DOHH2 (cell line): Measurements from ENCODE around the gene CENPS.
"Not testable (repeated sequence)": the region's sequence is repeated elsewhere in the genome, so short reads cannot be mapped to it uniquely, and the experiment has no call there.

ENCODE experiments used
- H3F3A ChIP-seq: fragments of 200-600 bp; sonication (generic), shearing (Covaris generic); 2 replicates; pipeline ENCODE4 v1.6.0; 2016; ENCODE audit warnings: antibody characterized with exemption, mild to moderate bottlenecking; ENCODE audit not compliant: control insufficient read depth, insufficient read depth
- H3K27ac ChIP-seq: fragments of 200-600 bp; sonication (generic); 2 replicates; pipeline ENCODE4 v1.5.1; 2014; ENCODE audit warnings: low read depth, mild to moderate bottlenecking, low read length, moderate library complexity
- H3K27me3 ChIP-seq: fragments of 200-600 bp; sonication (generic); 2 replicates; pipeline ENCODE4 v1.6.1; 2014; ENCODE audit warnings: mild to moderate bottlenecking, low read length, mixed read lengths; ENCODE audit not compliant: control insufficient read depth
- H3K36me3 ChIP-seq: fragments of 200-600 bp; sonication (generic); 2 replicates; pipeline ENCODE4 v1.6.1; 2014; ENCODE audit warnings: mild to moderate bottlenecking, low read length, moderate library complexity, mixed read lengths; ENCODE audit not compliant: control insufficient read depth
- H3K4me1 ChIP-seq: fragments of 200-600 bp; sonication (generic); 2 replicates; pipeline ENCODE4 v1.6.1; 2014; ENCODE audit warnings: mild to moderate bottlenecking, low read length, mixed read lengths; ENCODE audit not compliant: control insufficient read depth
- H3K4me2 ChIP-seq: fragments of 200-600 bp; sonication (generic); 2 replicates; pipeline ENCODE4 v1.6.0; 2014; ENCODE audit warnings: mild to moderate bottlenecking, low read length, moderate library complexity
- H3K4me3 ChIP-seq: fragments of 200-600 bp; sonication (generic); 2 replicates; pipeline ENCODE4 v1.5.1; 2014; ENCODE audit warnings: mild to moderate bottlenecking, low read length, mixed read lengths
- H3K79me2 ChIP-seq: fragments of 200-600 bp; sonication (generic); 2 replicates; pipeline ENCODE4 v1.6.1; 2014; ENCODE audit warnings: mild to moderate bottlenecking, low read length, mixed read lengths; ENCODE audit not compliant: control insufficient read depth
- H3K9me2 ChIP-seq: fragments of 200-600 bp; sonication (generic); replicated peaks from 2 replicates; pipeline ENCODE4 v1.6.1; 2014; ENCODE audit warnings: mild to moderate bottlenecking, low read length, mixed read lengths; ENCODE audit not compliant: control insufficient read depth
- H3K9me3 ChIP-seq: fragments of 200-600 bp; sonication (generic); 2 replicates; pipeline ENCODE4 v1.6.1; 2014; ENCODE audit warnings: antibody characterized with exemption, low read length, mixed read lengths; ENCODE audit not compliant: control insufficient read depth, insufficient read depth
- H4K20me1 ChIP-seq: fragments of 200-600 bp; sonication (generic); 2 replicates; pipeline ENCODE4 v1.6.0; 2014; ENCODE audit warnings: low read depth, mild to moderate bottlenecking, antibody characterized with exemption, low read length, moderate library complexity; ENCODE audit not compliant: control insufficient read depth, insufficient read depth
- EZH2phosphoT487 ChIP-seq: fragments of 200-600 bp; sonication (generic); IDR thresholded peaks from 2 replicates; pipeline ENCODE4 v1.6.1; 2017; ENCODE audit warnings: borderline replicate concordance, mild to moderate bottlenecking, antibody characterized with exemption, low read length, moderate library complexity, mixed read lengths
- TF ChIP-seq, protein P1 (sequence below): fragments of 200-600 bp; sonication (generic); IDR thresholded peaks from one replicate; pipeline ENCODE4 v1.5.1; 2014; ENCODE audit warnings: antibody characterized with exemption, mild to moderate bottlenecking, low read depth, low read length; ENCODE audit not compliant: poor library complexity, severe bottlenecking

CENPS gene

DNA sequence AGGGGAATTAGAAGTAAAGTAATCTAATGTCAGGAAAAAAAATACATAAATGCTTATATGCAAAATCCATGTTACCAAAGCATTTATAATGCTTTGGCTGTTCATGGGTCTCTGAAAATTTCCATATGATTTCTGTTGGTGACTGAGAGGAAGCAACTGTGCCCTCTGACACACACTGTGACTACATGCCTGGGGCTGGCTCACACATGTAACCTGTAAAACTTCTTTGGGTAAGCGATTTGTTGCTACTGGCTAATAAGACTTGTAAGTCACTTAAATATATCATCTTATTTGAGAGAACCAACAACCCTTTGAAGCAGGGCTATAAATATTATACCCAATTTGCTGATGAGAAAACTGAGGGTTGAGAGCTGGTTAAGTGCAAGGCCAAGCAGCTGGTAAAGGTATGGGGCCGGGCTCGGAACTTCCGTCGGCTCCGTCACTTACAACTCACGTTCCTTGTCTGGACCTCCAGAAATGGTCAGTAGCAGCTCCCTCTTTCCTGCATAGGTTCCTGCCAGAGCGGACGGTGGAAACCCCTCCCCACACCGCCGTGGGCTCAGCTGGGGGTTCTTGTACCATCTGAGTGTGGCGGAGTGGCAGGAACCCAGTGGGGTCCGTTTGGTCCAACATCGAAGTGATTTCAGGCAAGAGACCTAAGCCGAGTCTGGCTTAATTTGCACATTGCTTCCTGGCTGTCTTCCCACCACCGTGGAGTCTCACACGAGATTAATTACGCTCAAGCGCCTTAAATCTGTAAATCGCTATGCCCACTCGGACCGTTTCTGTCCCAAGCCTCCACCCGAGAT is 41.4 kb downstream of the CENPS start:
- H3K27me3 ChIP-seq = no peaks in the 10 kb centered on the region
- no peaks in the 10 kb centered on the region for H3K9me3 ChIP-seq
- peaks cover 36% of the 10 kb centered on the region for H3K36me3 ChIP-seq
- H3K9me2 ChIP-seq = no peaks in the 10 kb centered on the region
- peak overlapping the region; percentile 73 for H3K4me2 ChIP-seq
- peaks cover 37% of the 10 kb centered on the region for H3K4me1 ChIP-seq
- peaks cover 4% of the 10 kb centered on the region; the same call in 1 of the 2 replicates for H4K20me1 ChIP-seq
- no peak for TF ChIP-seq EZH2phosphoT487
- TF ChIP-seq, protein P1, sequence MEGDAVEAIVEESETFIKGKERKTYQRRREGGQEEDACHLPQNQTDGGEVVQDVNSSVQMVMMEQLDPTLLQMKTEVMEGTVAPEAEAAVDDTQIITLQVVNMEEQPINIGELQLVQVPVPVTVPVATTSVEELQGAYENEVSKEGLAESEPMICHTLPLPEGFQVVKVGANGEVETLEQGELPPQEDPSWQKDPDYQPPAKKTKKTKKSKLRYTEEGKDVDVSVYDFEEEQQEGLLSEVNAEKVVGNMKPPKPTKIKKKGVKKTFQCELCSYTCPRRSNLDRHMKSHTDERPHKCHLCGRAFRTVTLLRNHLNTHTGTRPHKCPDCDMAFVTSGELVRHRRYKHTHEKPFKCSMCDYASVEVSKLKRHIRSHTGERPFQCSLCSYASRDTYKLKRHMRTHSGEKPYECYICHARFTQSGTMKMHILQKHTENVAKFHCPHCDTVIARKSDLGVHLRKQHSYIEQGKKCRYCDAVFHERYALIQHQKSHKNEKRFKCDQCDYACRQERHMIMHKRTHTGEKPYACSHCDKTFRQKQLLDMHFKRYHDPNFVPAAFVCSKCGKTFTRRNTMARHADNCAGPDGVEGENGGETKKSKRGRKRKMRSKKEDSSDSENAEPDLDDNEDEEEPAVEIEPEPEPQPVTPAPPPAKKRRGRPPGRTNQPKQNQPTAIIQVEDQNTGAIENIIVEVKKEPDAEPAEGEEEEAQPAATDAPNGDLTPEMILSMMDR = no peak
- peak overlapping the region; percentile 93 for H3K4me3 ChIP-seq
- H3K27ac ChIP-seq = peak overlapping the region; percentile 95
- H3K79me2 ChIP-seq = peaks cover 55% of the 10 kb centered on the region
- H3F3A ChIP-seq = peaks cover 19% of the 10 kb centered on the region

DNA sequence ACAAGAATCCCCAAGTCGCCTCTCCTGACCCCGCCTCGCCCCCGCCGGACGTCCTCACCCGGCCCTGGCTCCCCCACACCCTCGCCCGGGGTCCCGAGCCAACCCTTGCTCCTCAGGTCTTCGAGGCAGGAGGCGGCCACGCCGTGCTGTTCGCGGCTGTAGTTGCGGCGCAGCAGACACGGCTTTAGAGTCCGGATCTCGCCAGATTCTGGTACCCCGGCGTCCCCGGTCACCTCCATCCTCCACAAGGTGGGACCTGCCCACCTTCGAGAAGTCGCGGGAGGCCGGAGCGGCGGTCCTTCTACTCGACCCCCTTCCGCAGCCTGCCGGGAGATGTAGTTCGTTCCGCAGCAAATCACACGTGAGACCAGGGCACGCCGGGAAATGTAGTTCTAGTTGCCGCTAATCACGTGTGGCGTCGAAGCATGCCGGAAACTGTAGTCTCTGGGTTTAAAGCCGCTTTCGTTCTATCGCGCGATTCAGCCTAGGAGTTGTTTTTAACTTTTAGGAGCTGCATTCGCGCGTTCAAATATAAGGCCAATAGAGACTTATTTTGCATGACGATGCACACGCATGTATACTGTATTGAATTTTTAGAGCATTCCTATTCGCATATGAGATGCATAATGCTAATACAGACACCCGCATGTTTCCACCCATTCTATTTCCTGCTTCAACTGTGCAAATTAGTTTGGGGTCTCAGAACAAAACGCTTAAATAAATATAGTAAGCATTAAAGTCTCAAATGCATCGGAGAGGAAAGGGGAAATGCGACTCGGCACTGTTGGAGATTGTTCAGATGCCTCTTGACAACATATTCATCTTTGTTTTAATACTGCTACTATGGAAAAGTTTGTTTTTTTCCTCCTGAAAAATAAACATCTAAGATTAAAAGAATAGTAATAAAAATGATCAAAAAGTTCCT is 42.2 kb downstream of the CENPS start, which contains the start of gene DFFA:
Gene DFFA (minus strand): TSS at position 310 of the 925 bp plus-strand sequence. CDS start 71 bp downstream, at position 239.
- no peaks in the 10 kb centered on the region for H3K27me3 ChIP-seq
- H3K79me2 ChIP-seq = peaks cover 63% of the 10 kb centered on the region
- no peaks in the 10 kb centered on the region for H3K9me3 ChIP-seq
- H3K9me2 ChIP-seq = no peaks in the 10 kb centered on the region
- H3K36me3 ChIP-seq = peaks cover 32% of the 10 kb centered on the region
- H4K20me1 ChIP-seq = peaks cover 4% of the 10 kb centered on the region; the same call in 1 of the 2 replicates
- peak within 1 kb of the TSS; percentile 95 for H3K27ac ChIP-seq
- peak within 1 kb of the TSS; percentile 93 for H3K4me3 ChIP-seq
- peaks cover 19% of the 10 kb centered on the region for H3F3A ChIP-seq
- H3K4me2 ChIP-seq = peak within 1 kb of the TSS; percentile 73
- H3K4me1 ChIP-seq = peaks cover 37% of the 10 kb centered on the region
- TF ChIP-seq EZH2phosphoT487 = no peak
- TF ChIP-seq, protein P1 = no peak

DNA sequence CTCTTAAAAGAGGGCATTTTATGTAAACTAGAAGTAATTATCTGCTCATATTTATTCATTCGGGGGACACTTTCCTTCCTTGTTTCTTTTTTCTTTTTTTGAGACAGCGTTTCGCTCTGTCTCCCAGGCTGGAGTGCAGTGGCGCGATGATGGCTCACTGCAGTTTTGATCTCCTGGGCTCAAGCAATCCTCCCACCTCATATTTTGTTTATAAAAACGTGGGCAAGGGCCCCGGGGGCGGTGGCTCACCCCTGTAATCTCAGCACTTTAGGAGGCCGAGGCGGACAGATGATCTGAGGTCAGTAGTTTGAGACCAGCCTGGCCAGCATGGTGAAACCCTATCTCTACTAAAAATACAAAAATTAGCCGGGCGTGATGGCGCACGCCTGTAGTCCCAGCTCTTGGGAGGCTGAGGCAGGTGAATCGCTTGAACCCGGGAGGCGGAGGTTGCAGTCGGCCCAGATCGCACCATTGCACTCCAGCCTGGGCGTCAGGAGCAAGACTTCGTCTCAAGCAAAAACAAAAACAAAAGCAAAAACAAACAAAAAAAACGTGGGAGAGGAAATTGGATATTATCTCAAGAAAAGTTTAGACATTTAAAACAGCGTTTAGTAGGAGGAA is 43.0 kb downstream of the CENPS start:
- peaks cover 4% of the 10 kb centered on the region; the same call in 1 of the 2 replicates for H4K20me1 ChIP-seq
- peaks cover 25% of the 10 kb centered on the region for H3K36me3 ChIP-seq
- H3K9me2 ChIP-seq = no peaks in the 10 kb centered on the region
- peaks cover 37% of the 10 kb centered on the region for H3K4me1 ChIP-seq
- H3K27ac ChIP-seq = peak overlapping the region; percentile 95
- TF ChIP-seq, protein P1 = no peak
- TF ChIP-seq EZH2phosphoT487 = no peak
- no peaks in the 10 kb centered on the region for H3K9me3 ChIP-seq
- H3F3A ChIP-seq = peaks cover 19% of the 10 kb centered on the region
- peaks cover 70% of the 10 kb centered on the region for H3K79me2 ChIP-seq
- no peaks in the 10 kb centered on the region for H3K27me3 ChIP-seq
- H3K4me3 ChIP-seq = peak overlapping the region; percentile 93
- H3K4me2 ChIP-seq = peak overlapping the region; percentile 73

DNA sequence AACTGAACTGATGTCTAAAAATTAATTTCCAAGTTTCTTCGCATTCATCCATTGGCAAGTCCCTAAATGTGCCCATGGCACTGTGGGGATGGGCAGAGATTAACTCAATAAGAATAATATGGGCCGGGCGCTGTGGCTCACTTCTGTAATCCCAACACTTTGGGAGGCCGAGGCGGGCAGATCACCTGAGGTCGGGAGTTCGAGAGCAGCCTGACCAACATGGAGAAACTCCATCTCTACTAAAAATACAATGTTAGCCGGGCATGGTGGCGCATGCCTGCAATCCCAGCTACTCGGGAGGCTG is 44.0 kb downstream of the CENPS start:
- Histone ChIP-seq H3K79me2 (peaks cover 75% of the 10 kb centered on the region), H3K36me3 (peaks cover 14% of the 10 kb centered on the region), H3F3A (peaks cover 19% of the 10 kb centered on the region), H3K4me1 (peaks cover 37% of the 10 kb centered on the region), H3K4me2 (peak overlapping the region; percentile 73), H3K4me3 (peak overlapping the region; percentile 93), H3K27ac (peak overlapping the region; percentile 95)
- H3K9me3 ChIP-seq, H4K20me1 ChIP-seq, H3K9me2 ChIP-seq, H3K27me3 ChIP-seq: not testable (repeated sequence)
